Ishikawa (cell line): ENCODE data around the gene MAML2.

Experiments
- CEBPB ChIP-seq: IDR thresholded peaks from 2 replicates; pipeline ENCODE4 v1.6.1; 2012
- CREB1 ChIP-seq: IDR thresholded peaks from 2 replicates; pipeline ENCODE4 v1.6.1; 2012; ENCODE audit warnings: low read depth
- EGR1 ChIP-seq: IDR thresholded peaks from 2 replicates; pipeline ENCODE4 v1.6.1; 2012
- EP300 ChIP-seq: IDR thresholded peaks from 2 replicates; pipeline ENCODE4 v1.6.1; 2012; ENCODE audit warnings: borderline replicate concordance
- FOXM1 ChIP-seq: IDR thresholded peaks from 2 replicates; pipeline ENCODE4 v1.6.1; 2012; ENCODE audit warnings: low read depth, borderline replicate concordance
- NFIC ChIP-seq: IDR thresholded peaks from 2 replicates; pipeline ENCODE4 v1.6.1; 2012
- RAD21 ChIP-seq: IDR thresholded peaks from 2 replicates; pipeline ENCODE4 v1.6.1; 2012; ENCODE audit warnings: low read depth
- TAF1 ChIP-seq: IDR thresholded peaks from 2 replicates; pipeline ENCODE4 v1.6.1; 2012; ENCODE audit warnings: low read depth, mild to moderate bottlenecking
- TCF12 ChIP-seq: IDR thresholded peaks from 2 replicates; pipeline ENCODE4 v1.6.1; 2012; ENCODE audit warnings: low read depth
- TEAD4 ChIP-seq: IDR thresholded peaks from 2 replicates; pipeline ENCODE4 v1.6.1; 2012
- YY1 ChIP-seq: IDR thresholded peaks from 2 replicates; pipeline ENCODE4 v1.6.1; 2012; ENCODE audit warnings: low read depth
- TF ChIP-seq, protein P1 (sequence below): IDR thresholded peaks from 2 replicates; pipeline ENCODE4 v1.6.1; 2012; ENCODE audit warnings: low read depth, mild to moderate bottlenecking
- TF ChIP-seq, protein P2 (sequence below): IDR thresholded peaks from 2 replicates; pipeline ENCODE4 v1.6.1; 2012
- TF ChIP-seq, protein P3 (sequence below): IDR thresholded peaks from 2 replicates; pipeline ENCODE4 v1.6.1; 2012

MAML2 gene

DNA sequence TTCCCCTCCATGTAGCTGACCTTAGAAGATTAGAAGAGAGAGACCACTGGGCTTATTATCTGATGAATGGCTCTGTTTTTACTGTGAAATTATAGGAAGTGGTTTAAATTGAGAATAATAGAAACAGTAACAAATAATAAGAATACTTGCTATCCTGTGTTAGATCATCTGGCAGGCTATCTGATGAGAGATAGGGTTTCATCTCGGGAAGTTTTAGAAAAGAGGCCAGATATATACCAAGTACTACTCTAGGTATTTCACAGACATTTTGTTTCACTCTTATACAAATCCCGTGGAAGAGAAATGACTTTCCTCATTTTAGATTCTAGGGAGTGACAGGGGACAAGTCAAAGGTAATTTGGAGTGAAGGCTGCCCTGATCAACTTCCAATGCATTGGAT is 198.4 kb downstream of the MAML2 start:
- TF ChIP-seq, protein P1, sequence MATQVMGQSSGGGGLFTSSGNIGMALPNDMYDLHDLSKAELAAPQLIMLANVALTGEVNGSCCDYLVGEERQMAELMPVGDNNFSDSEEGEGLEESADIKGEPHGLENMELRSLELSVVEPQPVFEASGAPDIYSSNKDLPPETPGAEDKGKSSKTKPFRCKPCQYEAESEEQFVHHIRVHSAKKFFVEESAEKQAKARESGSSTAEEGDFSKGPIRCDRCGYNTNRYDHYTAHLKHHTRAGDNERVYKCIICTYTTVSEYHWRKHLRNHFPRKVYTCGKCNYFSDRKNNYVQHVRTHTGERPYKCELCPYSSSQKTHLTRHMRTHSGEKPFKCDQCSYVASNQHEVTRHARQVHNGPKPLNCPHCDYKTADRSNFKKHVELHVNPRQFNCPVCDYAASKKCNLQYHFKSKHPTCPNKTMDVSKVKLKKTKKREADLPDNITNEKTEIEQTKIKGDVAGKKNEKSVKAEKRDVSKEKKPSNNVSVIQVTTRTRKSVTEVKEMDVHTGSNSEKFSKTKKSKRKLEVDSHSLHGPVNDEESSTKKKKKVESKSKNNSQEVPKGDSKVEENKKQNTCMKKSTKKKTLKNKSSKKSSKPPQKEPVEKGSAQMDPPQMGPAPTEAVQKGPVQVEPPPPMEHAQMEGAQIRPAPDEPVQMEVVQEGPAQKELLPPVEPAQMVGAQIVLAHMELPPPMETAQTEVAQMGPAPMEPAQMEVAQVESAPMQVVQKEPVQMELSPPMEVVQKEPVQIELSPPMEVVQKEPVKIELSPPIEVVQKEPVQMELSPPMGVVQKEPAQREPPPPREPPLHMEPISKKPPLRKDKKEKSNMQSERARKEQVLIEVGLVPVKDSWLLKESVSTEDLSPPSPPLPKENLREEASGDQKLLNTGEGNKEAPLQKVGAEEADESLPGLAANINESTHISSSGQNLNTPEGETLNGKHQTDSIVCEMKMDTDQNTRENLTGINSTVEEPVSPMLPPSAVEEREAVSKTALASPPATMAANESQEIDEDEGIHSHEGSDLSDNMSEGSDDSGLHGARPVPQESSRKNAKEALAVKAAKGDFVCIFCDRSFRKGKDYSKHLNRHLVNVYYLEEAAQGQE = no peak
- TF ChIP-seq, protein P2, sequence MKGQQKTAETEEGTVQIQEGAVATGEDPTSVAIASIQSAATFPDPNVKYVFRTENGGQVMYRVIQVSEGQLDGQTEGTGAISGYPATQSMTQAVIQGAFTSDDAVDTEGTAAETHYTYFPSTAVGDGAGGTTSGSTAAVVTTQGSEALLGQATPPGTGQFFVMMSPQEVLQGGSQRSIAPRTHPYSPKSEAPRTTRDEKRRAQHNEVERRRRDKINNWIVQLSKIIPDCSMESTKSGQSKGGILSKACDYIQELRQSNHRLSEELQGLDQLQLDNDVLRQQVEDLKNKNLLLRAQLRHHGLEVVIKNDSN = no peak
- TF ChIP-seq TAF1 = no peak
- no peak for TF ChIP-seq TCF12
- no peak for TF ChIP-seq EP300
- TF ChIP-seq NFIC = no peak
- TF ChIP-seq, protein P3, sequence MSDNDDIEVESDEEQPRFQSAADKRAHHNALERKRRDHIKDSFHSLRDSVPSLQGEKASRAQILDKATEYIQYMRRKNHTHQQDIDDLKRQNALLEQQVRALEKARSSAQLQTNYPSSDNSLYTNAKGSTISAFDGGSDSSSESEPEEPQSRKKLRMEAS = no peak
- no peak for TF ChIP-seq CEBPB
- no peak for TF ChIP-seq FOXM1
- TF ChIP-seq CREB1 = no peak
- TF ChIP-seq RAD21 = no peak
- TF ChIP-seq YY1 = no peak
- no peak for TF ChIP-seq EGR1
- no peak for TF ChIP-seq TEAD4

DNA sequence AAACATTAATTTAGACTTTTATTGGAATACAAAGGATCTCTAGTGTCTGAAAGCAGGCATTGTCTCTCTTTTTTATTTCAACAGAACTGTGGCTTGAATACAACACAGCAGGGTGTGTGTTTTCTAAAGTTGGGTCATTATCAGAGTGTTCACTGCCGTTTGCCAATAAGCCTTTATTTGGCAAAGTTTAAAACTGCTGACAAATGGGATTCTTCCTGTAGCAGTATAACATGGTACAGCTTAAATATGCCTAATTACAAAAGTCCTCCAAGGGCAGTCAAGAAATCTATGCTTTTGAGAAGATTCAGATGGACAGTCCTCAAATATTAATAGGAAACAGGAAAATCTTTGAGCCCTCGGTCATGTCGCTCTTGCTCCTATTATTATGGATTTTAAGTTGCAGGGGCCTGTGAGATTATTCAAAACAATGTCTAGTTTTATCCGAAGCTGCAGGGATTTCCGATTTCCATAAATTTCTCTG is 199.9 kb downstream of the MAML2 start:
- TF ChIP-seq, protein P2 = no peak
- no peak for TF ChIP-seq RAD21
- no peak for TF ChIP-seq CREB1
- no peak for TF ChIP-seq TCF12
- no peak for TF ChIP-seq TAF1
- no peak for TF ChIP-seq FOXM1

DNA sequence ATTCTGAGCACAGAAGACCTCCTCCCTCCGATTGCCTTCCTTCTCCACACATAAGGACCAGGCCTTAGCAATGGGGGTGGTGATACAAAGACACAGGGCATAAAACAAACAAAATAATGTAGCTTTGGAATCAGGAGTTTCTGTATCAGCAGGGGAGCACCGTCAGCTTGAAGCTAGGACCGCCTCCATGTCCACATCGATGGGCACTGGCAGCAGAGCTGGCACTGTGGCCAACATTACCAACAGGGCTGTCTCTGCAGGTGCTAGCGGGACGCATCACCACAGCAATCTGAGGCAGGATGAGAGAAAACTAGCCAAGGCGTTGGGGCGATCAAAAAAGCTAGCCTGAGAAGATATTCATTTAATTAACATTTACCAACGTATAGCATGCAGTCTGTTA is 201.4 kb downstream of the MAML2 start:
- TF ChIP-seq FOXM1 (no peak), EP300 (no peak), NFIC (no peak), TCF12 (no peak), RAD21 (no peak), CREB1 (no peak)

DNA sequence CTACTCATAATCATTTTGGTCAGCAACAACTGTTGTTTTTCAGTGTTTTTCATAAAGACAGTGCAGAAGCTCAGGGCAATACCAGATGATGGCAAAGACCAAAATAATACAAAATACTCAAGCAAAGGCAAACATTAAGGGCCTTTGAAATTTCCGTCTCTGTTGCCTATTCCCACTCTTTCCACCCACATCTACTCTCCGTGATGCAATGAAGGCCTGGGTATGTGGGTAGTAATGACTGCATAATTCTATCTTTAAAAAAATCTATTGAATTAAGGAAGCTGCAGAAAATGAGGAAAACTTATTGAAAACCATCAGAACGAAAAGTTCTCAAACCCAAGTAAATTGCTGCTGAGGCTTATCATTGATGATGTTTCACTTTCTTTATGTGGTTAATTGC is 203.3 kb downstream of the MAML2 start:
- TF ChIP-seq YY1 = no peak
- no peak for TF ChIP-seq FOXM1
- TF ChIP-seq, protein P2 = no peak
- TF ChIP-seq, protein P1 = no peak
- no peak for TF ChIP-seq RAD21
- no peak for TF ChIP-seq NFIC

DNA sequence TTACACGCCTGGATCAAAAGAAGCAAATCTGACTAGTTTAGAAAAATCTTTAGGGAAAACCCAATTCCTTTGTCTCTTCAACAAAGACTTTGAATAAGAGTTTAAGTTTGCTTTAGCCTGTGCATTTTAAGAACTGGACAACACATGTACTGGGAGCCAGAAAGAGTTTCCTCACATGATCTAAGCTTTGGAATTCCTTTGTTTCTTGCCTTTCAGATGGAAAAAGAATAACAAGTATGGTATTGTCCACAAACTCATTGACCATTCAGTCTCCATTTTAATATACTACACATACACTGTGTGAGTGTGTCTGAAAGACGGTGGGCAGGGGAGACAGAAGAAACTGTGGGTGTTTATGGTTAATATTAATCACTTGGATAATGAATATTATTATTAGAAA is 205.6 kb downstream of the MAML2 start:
- TF ChIP-seq EP300 = no peak
- TF ChIP-seq, protein P3 = no peak
- TF ChIP-seq CEBPB = no peak
- no peak for TF ChIP-seq RAD21

DNA sequence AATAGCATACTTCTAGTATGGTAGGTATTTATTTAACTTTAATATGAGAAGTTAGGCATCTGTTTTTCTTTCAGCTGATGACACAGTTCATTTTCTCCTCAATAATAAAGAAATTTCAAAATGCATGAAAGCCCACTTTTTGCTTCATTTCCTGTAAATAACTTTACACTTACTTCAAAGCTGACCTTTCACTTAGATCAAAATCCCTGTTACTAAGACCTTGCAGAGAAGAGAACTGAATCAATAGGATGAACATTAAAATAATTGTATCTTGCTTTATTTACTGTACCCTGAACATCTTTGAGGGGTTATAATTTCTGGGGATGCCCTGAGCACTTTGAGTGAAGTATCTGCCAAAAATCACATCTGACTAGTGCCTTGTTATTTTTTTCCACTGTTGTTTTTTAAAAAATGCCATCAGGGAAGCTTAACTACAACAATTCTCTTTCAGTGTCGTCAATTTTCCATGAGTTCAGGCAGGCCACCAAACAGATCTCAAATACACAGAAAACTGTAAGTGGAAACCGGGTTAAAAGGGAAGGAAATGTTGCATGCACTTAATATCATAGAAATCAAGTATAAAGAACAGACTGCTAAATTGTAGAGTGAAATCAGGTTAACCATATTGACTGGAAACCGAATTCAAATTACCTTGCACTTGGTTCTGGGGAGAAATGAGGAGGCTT is 206.2 kb downstream of the MAML2 start:
- no peak for TF ChIP-seq TCF12
- no peak for TF ChIP-seq YY1
- TF ChIP-seq CEBPB = no peak
- TF ChIP-seq TEAD4 = no peak

DNA sequence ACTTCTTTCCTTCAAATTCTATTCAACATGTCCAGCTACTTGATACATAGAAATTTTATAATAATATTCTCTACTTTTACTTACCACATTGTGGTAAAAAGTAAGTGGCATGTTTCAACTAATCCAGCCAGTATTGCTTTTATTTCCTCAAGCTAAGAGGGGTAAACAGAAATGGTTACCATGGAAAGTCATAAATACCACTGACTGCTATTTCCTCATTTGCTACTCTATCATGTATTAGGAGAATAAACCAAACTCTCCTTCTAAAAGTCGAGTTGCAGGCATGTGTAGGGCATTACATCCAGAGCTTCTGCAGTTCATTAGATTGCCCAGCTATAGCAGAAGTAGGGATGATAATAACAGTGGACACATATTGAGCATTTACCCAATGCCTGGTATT is 208.4 kb downstream of the MAML2 start:
- TF ChIP-seq TCF12 (no peak), NFIC (no peak), TEAD4 (no peak), CREB1 (no peak), CEBPB (no peak)
- TF ChIP-seq, protein P2 = no peak
- TF ChIP-seq, protein P1 = no peak
